Adipocyte (in vitro differentiated cells): ENCODE measurements around the gene ARHGAP19.

Experiments used
- DNase-seq: peaks from one replicate; pipeline ENCODE4 v3.0.0-alpha.2; 2015; ENCODE audit warnings: low read depth
- H3K27me3 ChIP-seq: replicated peaks from 2 replicates; pipeline ENCODE4 v1.7.0; 2013; ENCODE audit warnings: mild to moderate bottlenecking, low read length, moderate library complexity; ENCODE audit not compliant: control insufficient read depth, insufficient read depth
- H3K36me3 ChIP-seq: 2 replicates; pipeline ENCODE4 v1.7.0; 2013; ENCODE audit warnings: low read length, mild to moderate bottlenecking, moderate library complexity; ENCODE audit not compliant: control insufficient read depth, insufficient read depth, severe bottlenecking
- H3K4me1 ChIP-seq: 2 replicates; pipeline ENCODE4 v1.7.0; 2013; ENCODE audit warnings: mild to moderate bottlenecking, low read length, moderate library complexity; ENCODE audit not compliant: control insufficient read depth, insufficient read depth
- H3K4me3 ChIP-seq: 2 replicates; pipeline ENCODE4 v1.7.0; 2013; ENCODE audit warnings: mild to moderate bottlenecking, low read length, moderate library complexity
- H3K9ac ChIP-seq: 2 replicates; pipeline ENCODE4 v1.7.0; 2013; ENCODE audit warnings: mild to moderate bottlenecking, low read length, moderate library complexity
- H3K9me3 ChIP-seq: 2 replicates; pipeline ENCODE4 v1.7.0; 2013; ENCODE audit warnings: mild to moderate bottlenecking, low read length, moderate library complexity; ENCODE audit not compliant: control insufficient read depth

Gene ARHGAP19

DNA sequence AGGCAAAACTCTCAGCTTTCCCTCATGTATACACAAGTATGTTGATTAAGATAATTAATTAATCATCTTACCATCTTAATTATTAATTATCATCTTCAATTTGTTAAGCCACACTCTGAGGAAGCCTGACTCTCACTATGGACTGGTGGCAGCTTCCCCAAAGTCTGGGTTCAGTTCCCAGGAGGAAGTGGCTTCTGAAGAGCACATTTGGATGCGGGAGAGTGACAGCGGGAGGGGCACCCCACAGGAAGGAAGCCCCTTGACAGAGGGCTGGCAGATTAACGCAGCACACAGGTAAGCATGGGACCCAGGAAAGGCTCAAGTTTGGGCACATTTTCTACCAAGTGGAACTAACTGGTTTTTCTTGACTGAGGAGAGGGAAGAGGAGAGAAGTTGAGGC lies 93.3 kb downstream of the ARHGAP19 start:
- H3K4me1 ChIP-seq, result no peaks in the 10 kb centered on the region
- H3K27me3 ChIP-seq, result peaks cover 9% of the 10 kb centered on the region
- H3K4me3 ChIP-seq, result no peak overlapping the region
- peaks cover 8% of the 10 kb centered on the region for H3K9me3 ChIP-seq
- no peak for DNase-seq
- H3K9ac ChIP-seq, result no peak overlapping the region
- H3K36me3 ChIP-seq, result no peaks in the 10 kb centered on the region

DNA sequence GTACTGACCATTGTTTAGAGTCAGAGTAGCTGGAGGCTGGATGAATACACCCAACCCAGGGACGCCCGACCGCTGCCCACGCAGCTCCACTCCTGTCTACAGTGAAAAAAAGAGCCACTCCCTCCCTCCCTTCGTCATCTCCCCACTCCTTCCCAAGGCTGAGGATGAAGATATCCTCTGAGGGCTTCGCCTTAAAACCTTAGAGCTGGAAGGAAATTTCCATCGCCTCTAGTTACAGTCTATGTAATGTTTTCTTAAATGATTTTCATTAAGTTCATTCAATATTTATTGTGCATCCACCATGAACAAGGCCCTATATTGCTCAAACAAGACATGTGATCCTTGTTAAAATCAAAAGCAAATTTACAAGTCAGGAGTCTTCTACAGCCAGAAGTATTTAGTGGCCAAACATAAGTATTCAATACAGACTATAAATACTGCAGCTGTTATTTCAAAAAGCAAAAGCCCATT lies 95.4 kb downstream of the ARHGAP19 start:
- no peak overlapping the region for H3K4me3 ChIP-seq
- no peak overlapping the region for H3K9ac ChIP-seq
- no peaks in the 10 kb centered on the region for H3K4me1 ChIP-seq

DNA sequence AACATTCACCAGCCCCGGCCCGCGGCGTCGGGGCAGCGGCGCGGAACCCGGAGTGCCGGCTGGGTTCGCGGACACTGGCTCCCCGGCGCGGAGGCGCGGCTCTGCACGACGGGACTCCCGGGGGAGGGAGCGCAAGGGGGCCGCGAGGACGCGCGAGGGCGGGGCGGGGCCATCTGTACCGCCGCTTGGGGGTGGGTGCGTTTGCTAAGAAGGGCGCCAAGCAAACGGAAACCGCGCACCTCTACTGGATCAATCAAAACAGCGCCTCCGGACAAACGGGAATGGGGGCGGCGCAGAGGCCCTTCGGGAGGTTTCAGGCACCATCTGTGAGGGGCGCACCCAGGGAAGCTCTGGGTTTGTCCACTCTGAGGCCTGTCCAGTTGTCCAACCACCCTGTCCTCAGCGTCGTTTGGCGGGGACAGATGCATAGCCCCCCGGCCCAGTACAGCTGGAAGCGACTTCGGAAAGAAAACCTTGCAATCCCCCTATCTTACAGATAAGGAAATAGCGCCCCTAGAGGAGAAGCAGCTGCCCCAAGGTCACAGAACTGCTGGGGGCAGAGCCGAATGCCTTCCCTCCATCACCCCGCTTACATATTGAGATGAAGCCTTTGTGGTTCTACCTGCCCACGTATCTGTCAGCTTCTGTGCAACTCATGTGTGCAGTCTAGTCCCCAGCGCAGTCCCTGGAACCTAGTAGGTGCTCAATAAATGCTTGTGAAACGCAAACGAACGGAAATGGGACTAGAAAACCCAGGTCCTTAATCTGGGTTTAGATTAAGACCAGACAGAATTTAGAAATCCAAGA lies 96.0 kb downstream of the ARHGAP19 start:
- Histone ChIP-seq H3K4me1 (no peaks in the 10 kb centered on the region), H3K36me3 (no peaks in the 10 kb centered on the region), H3K4me3 (peak overlapping the region; percentile 76), H3K9me3 (no peaks in the 10 kb centered on the region), H3K27me3 (peaks cover 25% of the 10 kb centered on the region), H3K9ac (no peak overlapping the region)
- peak; percentile 67 for DNase-seq

More for the DNA sequence above, 95.4 kb downstream of the ARHGAP19 start:
- Histone ChIP-seq H3K36me3 (no peaks in the 10 kb centered on the region), H3K9me3 (no peaks in the 10 kb centered on the region), H3K27me3 (peaks cover 21% of the 10 kb centered on the region)
- DNase-seq, result peak; percentile 43

DNA sequence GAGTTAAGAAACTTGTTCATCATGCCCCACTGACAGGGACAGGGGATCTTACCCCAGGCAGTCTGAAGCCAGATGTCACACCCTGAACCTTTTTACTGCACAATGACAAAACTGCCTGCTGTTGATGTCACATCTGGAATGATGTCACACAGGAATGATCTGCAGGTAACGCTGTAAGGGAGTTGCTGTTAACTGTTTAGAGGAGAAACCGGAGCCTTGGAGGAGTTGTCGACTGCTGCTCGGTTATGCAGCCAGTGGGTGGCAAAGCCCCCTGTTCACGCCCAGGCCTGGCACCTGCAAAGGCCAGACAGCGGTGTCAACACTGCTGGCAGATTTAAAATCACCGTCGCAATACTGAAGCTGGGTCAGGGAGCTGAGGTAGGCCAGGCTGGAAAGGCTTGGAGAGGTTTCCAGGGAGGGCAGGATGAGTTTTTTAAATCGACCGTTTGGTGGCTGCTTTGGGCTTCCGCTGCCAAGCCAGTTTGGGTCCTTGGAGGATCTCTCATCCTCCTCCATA lies 96.7 kb downstream of the ARHGAP19 start:
- Histone ChIP-seq H3K9me3 (no peaks in the 10 kb centered on the region), H3K9ac (no peak overlapping the region), H3K27me3 (peaks cover 22% of the 10 kb centered on the region), H3K4me3 (peak overlapping the region; percentile 76), H3K36me3 (no peaks in the 10 kb centered on the region), H3K4me1 (no peaks in the 10 kb centered on the region)
- no peak for DNase-seq

DNA sequence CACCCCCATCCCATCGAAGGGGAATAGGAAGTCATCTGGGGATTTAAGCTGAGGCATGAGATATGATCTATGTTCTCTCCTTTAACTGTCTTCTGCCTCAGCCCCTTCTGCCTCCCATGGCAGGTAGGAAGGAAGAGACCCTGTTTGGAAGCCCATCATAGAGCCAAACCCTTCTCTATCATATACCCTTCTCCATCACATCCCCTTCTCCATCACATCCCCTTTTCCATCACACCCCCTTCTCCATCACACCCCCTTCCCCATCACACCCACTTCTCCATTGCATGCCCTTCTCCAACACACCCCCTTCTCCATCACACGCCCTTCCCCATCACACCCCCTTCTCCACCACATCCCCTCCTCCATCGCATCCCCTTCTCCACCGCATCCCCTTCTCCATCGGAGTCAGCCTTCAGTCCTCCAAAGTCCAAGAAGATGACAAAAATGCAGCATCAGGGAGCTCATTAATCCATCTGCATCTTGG lies 99.4 kb downstream of the ARHGAP19 start:
- peaks cover 3% of the 10 kb centered on the region for H3K9me3 ChIP-seq
- no peaks in the 10 kb centered on the region for H3K36me3 ChIP-seq
- no peak for DNase-seq
- no peak overlapping the region for H3K4me3 ChIP-seq
- peaks cover 40% of the 10 kb centered on the region for H3K27me3 ChIP-seq
- H3K9ac ChIP-seq, result no peak overlapping the region
- H3K4me1 ChIP-seq, result no peaks in the 10 kb centered on the region

DNA sequence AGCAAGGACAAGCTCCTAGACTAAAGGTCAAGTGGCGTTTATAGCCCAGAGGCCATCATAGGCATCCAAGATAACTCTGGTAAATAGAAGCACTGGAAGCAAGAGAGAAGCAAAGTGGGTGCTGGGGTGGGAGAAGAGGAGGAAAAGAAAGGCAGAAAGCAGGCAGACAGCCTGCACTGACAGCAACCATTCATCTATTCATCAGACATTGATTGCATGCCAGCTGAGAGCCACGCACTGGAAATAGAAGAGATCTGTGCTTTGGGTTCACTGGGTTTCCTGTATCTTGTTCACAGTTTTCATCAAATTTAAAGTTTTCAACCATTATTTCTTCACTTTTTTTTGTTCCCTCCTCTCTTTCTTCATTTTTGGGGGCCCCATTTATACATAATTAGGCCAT lies 102.0 kb downstream of the ARHGAP19 start:
- Histone ChIP-seq H3K9me3 (peaks cover 3% of the 10 kb centered on the region), H3K4me1 (no peaks in the 10 kb centered on the region), H3K4me3 (no peak overlapping the region), H3K36me3 (no peaks in the 10 kb centered on the region), H3K27me3 (peaks cover 52% of the 10 kb centered on the region), H3K9ac (no peak overlapping the region)
- DNase-seq, result no peak

DNA sequence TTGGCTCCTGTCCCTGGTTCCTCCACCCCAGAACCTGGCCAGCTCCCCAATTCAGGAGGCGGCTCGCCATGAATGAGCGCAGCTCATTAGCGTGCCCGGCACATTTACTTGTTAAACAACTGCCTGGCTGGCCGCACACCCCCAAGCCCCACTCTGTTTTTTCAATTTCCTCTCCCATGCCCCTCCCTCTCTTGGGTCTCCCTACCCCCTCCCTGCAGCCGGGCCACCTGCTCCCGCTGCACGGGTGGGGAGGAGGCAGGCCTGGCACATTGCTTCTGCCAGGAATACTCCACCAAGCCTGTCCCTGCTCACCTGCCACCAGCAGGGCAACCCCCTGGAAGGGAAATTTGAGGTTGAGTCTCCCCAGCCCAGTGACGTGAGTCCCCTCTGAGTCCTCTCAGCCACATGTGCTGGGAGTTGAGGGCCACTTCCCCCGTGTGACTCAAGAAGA lies 104.2 kb downstream of the ARHGAP19 start:
- H3K27me3 ChIP-seq, result peaks cover 70% of the 10 kb centered on the region
- DNase-seq, result no peak
- no peaks in the 10 kb centered on the region for H3K36me3 ChIP-seq
- no peak overlapping the region for H3K4me3 ChIP-seq
- no peaks in the 10 kb centered on the region for H3K4me1 ChIP-seq
- peaks cover 3% of the 10 kb centered on the region for H3K9me3 ChIP-seq
- H3K9ac ChIP-seq, result no peak overlapping the region

DNA sequence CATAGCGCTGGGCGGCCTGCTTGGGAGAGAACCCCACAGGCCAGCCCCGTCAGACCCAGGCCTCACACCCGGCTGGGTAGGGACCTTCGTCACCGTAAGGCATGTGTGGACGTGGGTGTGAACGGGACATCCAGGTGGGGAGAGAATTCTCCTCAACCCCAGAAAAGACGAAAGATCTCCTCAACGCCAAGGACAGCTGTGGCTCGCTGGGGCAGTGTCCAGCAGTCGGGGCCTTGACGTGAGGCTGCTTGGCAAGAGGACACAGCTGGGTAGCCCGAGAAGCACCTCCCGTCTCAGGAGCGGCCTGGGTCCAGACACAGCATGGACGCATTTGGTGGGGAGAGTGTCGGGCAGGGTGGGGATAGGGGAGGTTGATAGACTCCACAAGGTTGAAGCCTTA lies 105.5 kb downstream of the ARHGAP19 start:
- H3K4me1 ChIP-seq, result no peaks in the 10 kb centered on the region
- H3K9ac ChIP-seq, result no peak overlapping the region
- no peak for DNase-seq
- no peak overlapping the region for H3K4me3 ChIP-seq
- peaks cover 72% of the 10 kb centered on the region for H3K27me3 ChIP-seq
- H3K36me3 ChIP-seq, result no peaks in the 10 kb centered on the region
- peaks cover 3% of the 10 kb centered on the region for H3K9me3 ChIP-seq

DNA sequence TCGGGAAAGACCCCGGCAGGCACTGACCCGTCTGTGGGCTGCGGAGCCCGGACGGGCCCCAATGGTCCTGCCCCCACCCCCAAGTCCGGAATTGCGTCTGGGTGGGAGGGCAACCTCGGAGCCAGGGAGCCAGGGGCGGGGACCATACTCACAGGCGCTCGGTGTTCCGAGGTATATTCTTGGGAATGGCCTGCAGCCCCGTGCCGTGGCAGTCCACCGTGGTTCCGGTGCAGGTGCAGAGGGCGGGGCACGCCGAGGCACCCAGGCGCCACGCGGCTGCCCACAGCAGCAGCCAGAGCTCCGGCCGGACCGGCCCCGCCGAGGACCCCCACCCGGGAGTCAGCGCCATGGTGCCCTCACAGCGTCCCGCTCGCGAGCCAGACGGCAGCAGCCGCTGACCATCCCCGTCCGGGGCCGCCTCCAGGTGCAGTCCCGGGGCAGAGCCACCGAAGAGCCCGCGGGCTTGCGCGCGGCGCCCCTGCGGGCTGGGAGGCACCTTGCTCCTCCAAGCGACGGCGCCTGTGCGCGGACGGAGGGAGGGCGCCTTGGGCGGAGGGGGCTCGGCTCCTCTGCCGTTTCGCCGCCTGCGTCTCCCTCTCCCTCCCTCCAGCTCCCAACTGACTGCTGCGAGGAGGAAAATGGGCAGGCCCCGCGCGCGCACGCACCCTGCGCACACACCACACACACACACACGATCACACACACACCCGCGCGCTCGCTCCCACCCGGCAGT lies 106.9 kb downstream of the ARHGAP19 start, which contains the start of gene SLIT1:
Gene SLIT1, minus strand, starts transcription at position 634 of the 733 bp plus-strand sequence. Its CDS starts 285 bp downstream, at position 349.
- Histone ChIP-seq H3K4me3 (no peak within 1 kb of the TSS), H3K27me3 (peaks cover 77% of the 10 kb centered on the region)
- no peak for DNase-seq

DNA sequence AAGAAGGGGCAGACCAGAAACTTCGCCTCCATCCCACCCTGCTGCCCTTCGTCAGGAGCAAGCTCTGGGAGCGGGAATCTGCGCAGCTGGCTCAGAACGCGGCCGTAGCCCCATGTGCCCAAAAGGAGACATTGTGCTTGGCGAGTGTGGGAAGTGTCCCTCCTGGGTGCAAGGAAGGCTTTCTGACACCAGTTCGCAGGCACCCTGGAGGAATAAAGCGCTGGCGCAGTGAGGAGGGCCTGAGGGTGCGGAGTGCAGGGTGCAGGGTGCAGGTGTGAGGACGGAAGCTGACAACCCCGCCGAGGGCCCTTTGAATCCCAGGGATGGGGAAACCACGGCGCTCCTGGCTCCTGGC lies 107.5 kb downstream of the ARHGAP19 start:
- no peak for DNase-seq
- H3K4me3 ChIP-seq, result no peak overlapping the region
- H3K27me3 ChIP-seq, result peaks cover 73% of the 10 kb centered on the region

More for the DNA sequence above, 106.9 kb downstream of the ARHGAP19 start, which contains the start of gene SLIT1:
- Histone ChIP-seq H3K4me1 (no peaks in the 10 kb centered on the region), H3K36me3 (no peaks in the 10 kb centered on the region), H3K9me3 (peaks cover 1% of the 10 kb centered on the region), H3K9ac (no peak within 1 kb of the TSS)

DNA sequence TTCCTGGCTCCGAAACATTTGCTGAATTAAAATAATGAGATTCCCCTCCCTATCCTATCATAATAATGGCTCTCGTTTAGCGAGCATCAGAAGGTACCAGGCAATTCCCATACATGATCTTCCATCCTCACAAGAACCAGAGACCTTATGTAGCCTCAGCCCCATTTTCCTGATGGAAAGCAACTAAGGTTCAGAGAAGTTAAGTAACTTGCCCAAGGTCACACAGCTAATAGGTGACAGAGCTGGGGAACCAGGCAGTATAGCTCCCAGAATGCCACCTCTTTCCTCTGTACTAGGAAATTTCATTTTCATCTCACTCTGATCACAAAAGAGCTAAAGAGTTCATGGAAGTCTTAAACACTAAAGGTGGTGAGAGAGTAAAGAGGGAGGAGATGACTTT lies 109.1 kb downstream of the ARHGAP19 start:
- Histone ChIP-seq H3K9ac (no peak overlapping the region), H3K4me3 (no peak overlapping the region), H3K9me3 (no peaks in the 10 kb centered on the region), H3K36me3 (no peaks in the 10 kb centered on the region), H3K27me3 (peaks cover 77% of the 10 kb centered on the region), H3K4me1 (peaks cover 3% of the 10 kb centered on the region)
- DNase-seq, result no peak

More for the DNA sequence above, 107.5 kb downstream of the ARHGAP19 start:
- H3K9ac ChIP-seq, result no peak overlapping the region
- H3K4me1 ChIP-seq, result no peaks in the 10 kb centered on the region
- H3K36me3 ChIP-seq, result no peaks in the 10 kb centered on the region
- no peaks in the 10 kb centered on the region for H3K9me3 ChIP-seq
